ENCODE data around the gene CTU1.
A peak's percentile ranks its signal among the peaks of the same experiment; 100 is the strongest.

CTU1 gene

DNA sequence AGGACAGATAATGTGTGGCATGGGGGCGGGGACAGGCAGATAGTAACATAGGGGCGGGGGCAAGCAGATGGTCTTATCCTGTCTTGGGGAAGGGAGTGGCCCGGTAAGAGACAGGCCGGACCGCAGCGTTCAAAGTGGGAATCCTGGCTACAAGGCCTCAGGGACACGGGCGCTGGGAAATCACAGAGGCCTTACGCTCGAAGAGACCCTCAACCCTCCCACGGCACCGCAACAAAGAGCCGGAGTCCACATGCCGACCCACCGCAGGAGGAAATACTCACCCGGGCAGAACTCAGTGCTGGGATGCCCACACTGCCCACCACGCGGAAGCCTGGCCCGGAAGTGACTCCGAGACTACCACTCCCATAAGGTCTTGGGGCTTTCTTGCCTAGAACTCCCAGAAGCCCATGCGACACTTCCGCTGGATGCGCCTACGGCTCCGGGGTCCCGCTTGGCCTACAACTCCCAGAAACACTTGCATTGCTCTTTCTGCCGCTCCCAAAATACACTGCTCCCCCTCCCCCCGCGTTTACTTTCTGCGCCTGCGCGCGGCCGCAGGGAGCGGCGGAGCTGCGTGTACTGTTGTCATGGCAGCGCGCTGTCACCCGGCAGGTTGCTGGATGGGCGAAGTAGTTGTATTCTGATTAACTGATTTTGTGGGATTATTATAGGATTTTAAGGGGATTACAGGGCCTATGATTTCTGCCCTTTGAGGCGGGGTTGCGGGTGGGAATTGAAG, at the start of gene CTU1:
CTU1 (minus strand) TSS at position 344 of the 739 bp plus-strand sequence. CDS start 3,840 bp downstream, outside the sequence.
- H3K36me3 Mint-ChIP-seq (ENCODE audit: low read depth) = peaks cover 12% of the 10 kb centered on the region

GRCh38 chr19:51157265-51157664, 49.1 kb upstream of the CTU1 start:
- no peak overlapping the region for H3K4me3 Mint-ChIP-seq
- H3K4me1 Mint-ChIP-seq = no peaks in the 10 kb centered on the region
- no peak for DNase-seq

More for the DNA sequence above, at the start of gene CTU1:
- Mint-ChIP-seq H3K9me3 (no peaks in the 10 kb centered on the region), H3K4me1 (peaks cover 17% of the 10 kb centered on the region), H3K27ac (peak within 1 kb of the TSS; percentile 84), H3K4me3 (peak within 1 kb of the TSS; percentile 94), H3K27me3 (ENCODE audit: low read depth, poor library complexity) (peaks cover 7% of the 10 kb centered on the region)
- TF ChIP-seq, protein P1, sequence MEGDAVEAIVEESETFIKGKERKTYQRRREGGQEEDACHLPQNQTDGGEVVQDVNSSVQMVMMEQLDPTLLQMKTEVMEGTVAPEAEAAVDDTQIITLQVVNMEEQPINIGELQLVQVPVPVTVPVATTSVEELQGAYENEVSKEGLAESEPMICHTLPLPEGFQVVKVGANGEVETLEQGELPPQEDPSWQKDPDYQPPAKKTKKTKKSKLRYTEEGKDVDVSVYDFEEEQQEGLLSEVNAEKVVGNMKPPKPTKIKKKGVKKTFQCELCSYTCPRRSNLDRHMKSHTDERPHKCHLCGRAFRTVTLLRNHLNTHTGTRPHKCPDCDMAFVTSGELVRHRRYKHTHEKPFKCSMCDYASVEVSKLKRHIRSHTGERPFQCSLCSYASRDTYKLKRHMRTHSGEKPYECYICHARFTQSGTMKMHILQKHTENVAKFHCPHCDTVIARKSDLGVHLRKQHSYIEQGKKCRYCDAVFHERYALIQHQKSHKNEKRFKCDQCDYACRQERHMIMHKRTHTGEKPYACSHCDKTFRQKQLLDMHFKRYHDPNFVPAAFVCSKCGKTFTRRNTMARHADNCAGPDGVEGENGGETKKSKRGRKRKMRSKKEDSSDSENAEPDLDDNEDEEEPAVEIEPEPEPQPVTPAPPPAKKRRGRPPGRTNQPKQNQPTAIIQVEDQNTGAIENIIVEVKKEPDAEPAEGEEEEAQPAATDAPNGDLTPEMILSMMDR (IDR thresholded peaks at IDR 0.05) = no peak
- peak; percentile 97 for DNase-seq

GRCh38 chr19:51156710-51157109, 48.5 kb upstream of the CTU1 start:
- no peak overlapping the region for H3K4me3 Mint-ChIP-seq
- H3K27ac Mint-ChIP-seq = no peak overlapping the region
- H3K9me3 Mint-ChIP-seq = peaks cover 6% of the 10 kb centered on the region
- peaks cover 12% of the 10 kb centered on the region for H3K27me3 Mint-ChIP-seq (ENCODE audit: low read depth, poor library complexity)
- no peak for DNase-seq
- H3K4me1 Mint-ChIP-seq = no peaks in the 10 kb centered on the region
- TF ChIP-seq, protein P1 (IDR thresholded peaks at IDR 0.05) = no peak
- H3K36me3 Mint-ChIP-seq (ENCODE audit: low read depth) = no peaks in the 10 kb centered on the region

More at GRCh38 chr19:51157265-51157664, 49.1 kb upstream of the CTU1 start:
- H3K9me3 Mint-ChIP-seq = peaks cover 4% of the 10 kb centered on the region
- no peaks in the 10 kb centered on the region for H3K36me3 Mint-ChIP-seq (ENCODE audit: low read depth)
- TF ChIP-seq, protein P1 (IDR thresholded peaks at IDR 0.05) = no peak
- no peak overlapping the region for H3K27ac Mint-ChIP-seq
- H3K27me3 Mint-ChIP-seq (ENCODE audit: low read depth, poor library complexity) = peaks cover 11% of the 10 kb centered on the region

- TF ChIP-seq, protein P1 (IDR thresholded peaks at IDR 0.05) = no peak
- H3K4me3 Mint-ChIP-seq = no peak overlapping the region
- DNase-seq = no peak
- H3K27me3 Mint-ChIP-seq (ENCODE audit: low read depth, poor library complexity) = peaks cover 18% of the 10 kb centered on the region
- no peaks in the 10 kb centered on the region for H3K36me3 Mint-ChIP-seq (ENCODE audit: low read depth)
- H3K27ac Mint-ChIP-seq = no peak overlapping the region
- peaks cover 6% of the 10 kb centered on the region for H3K4me1 Mint-ChIP-seq
- peaks cover 28% of the 10 kb centered on the region for H3K9me3 Mint-ChIP-seq
These were observed 42.4 kb upstream of the CTU1 start for GRCh38 chr19:51150627-51151026.

- Mint-ChIP-seq H3K36me3 (ENCODE audit: low read depth) (no peaks in the 10 kb centered on the region), H3K27ac (no peak overlapping the region), H3K9me3 (peaks cover 28% of the 10 kb centered on the region), H3K4me3 (no peak overlapping the region), H3K27me3 (ENCODE audit: low read depth, poor library complexity) (peaks cover 18% of the 10 kb centered on the region), H3K4me1 (peaks cover 6% of the 10 kb centered on the region)
- DNase-seq = no peak
- TF ChIP-seq, protein P1 (IDR thresholded peaks at IDR 0.05) = no peak
These were observed 40.4 kb upstream of the CTU1 start for GRCh38 chr19:51148580-51148979.

GRCh38 chr19:51147663-51148062, 39.5 kb upstream of the CTU1 start:
- TF ChIP-seq, protein P1 (IDR thresholded peaks at IDR 0.05) = no peak
- DNase-seq = no peak
- Mint-ChIP-seq H3K4me1 (peaks cover 6% of the 10 kb centered on the region), H3K9me3 (peaks cover 28% of the 10 kb centered on the region), H3K36me3 (ENCODE audit: low read depth) (no peaks in the 10 kb centered on the region), H3K27me3 (ENCODE audit: low read depth, poor library complexity) (peaks cover 18% of the 10 kb centered on the region), H3K4me3 (no peak overlapping the region), H3K27ac (no peak overlapping the region)
